Dedifferentiated amniotic fluid mesenchymal stem cell (primary cell): ENCODE measurements around the gene ITPKB.

Experiments used
- DNase-seq: peaks from one replicate; pipeline ENCODE4 v3.0.0-alpha.2; 2016; ENCODE audit errors: extremely low spot score

The ITPKB gene

DNA sequence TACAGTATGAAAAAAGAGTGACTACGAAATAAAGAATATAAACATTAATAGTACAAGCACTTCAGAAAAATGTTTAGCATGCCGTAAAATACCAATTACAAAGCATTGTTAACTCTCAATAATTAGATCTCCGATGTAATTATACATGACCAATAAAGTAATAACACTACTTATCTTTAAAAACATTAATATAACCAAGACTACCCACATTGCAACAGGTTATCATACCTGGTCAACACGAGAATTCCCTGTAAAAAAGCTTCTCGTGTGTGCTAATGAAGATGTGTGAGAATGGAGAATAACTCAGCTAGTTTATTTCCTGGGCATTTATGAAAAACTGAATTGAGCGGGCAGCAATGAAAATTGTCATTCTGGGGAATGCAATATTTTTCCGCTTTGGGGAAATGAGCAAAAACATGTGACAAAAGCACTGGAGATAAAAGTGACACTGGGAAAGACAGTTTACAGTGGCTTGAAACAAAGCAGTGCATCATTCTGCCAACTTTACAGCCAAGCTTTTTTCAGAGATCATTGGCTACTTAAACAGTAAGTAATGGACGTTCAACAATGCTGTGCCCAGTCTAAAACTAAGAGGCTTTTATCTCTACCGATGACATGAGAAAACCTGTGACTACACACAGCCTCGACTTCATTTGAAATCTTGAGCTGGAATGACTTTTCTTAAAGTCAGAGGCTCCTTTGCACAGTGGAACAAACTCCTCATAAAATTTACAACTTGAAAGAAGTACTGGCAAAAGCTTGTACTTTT lies 34.7 kb downstream of the ITPKB start:
- no peak for DNase-seq

DNA sequence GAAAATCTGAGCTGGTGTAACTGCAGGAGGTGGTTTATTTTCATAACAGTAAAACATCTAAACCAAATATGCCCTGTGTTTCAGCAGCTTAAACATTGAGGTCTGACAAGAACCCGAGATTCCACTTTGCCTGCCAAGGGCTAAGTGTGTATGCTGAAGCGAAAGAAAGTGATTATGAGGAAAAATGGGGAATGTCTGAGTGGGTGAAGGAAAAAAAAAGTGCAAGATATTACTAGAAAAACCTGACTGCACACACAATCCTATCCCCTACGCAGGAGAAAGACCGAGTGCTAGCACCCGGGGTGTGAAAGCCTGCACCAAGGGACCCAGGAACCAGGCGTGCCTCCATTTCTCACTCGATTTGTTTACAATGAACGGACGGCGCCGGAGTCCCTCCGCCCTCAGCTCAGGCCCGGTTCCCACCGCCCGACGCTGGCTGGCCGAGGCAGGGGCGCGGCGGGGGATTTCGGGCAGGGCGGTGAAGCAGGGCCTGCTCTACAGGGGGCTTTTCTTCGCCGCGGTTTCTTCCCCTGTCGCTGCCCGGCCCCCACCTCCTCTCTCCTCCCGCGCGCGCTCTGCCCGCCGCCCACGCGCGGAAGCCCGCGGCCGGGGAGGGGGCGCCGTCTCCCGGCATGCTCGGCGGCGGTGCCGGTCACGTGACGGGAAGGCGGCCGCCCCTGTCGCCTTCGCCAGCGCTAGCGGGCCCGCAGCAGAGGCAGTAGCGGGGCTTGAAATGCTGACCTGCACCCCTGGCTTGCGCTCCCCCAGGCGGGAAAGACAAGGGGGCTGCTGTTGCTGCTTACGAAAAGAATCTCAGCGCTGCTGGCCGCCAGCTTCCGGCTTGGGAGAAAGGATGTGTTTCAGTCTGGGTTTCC lies 35.9 kb downstream of the ITPKB start:
- DNase-seq, result peak; percentile 44

DNA sequence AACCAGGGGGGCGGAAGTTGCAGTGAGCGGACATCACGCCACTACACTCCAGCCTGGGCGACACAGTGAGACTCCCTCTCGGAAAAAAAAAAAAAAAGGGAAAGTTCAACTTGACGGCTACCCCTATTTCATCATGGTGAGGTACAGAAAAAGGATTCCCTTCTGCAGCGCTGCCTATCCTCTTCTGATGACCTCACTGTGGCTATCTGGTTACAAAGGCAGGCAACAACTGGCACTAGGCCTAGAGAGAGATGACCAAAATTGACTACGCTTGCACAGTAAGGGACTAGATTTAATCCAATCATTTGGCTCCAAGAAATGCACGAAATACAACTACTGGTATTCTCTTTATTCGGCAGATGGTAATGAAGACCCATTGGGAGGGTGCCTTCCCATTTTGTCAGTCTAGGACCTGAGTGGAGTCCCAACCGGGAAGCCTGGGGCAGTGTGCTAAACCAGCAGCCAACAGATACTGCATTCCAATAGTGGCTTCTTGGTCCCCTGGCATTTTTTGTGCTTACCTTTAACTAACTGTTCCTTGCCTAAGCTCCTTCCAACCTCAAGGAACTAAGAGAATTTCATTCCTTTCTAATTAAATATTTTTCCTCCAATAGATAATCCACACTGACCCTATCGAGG lies 36.6 kb downstream of the ITPKB start:
- peak; percentile 19 for DNase-seq

DNA sequence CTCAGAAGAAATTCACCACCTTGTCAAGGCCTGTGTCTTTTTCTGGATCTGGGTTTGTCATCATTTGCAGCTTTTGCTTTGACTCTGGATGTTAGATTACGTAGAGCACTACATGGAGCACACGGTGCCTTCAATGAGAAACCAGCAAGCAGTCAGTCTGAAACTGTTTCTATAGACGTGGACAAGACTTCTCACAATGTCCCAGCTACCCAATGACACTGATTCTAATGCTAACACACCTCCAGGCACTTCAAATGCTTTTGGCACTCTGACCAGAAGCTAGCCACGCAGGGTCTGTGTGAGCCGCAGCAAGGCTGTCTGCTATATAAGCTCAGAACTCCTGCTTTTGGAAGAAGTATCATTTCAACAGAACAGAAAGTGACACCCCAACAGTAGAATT lies 38.2 kb downstream of the ITPKB start:
- no peak for DNase-seq

DNA sequence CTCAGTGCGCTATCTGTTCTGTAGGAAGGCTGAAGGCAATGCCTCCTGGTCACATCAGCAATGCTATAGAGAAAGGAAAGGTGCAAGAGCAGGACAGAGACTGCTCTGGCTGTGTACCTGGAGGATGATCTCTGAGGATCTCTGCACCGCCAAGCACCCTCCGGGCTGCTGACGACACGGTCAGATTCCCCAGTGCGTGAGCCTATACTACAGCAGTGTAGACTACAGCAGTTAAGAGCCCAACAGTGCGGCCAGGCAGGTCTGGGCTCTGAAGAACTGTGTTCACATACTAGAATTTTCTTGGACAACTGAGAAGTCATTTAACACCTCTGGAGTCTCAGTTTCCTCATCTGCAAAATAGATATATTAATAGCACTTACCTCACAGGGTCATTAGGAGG lies 39.9 kb downstream of the ITPKB start:
- DNase-seq, result no peak

DNA sequence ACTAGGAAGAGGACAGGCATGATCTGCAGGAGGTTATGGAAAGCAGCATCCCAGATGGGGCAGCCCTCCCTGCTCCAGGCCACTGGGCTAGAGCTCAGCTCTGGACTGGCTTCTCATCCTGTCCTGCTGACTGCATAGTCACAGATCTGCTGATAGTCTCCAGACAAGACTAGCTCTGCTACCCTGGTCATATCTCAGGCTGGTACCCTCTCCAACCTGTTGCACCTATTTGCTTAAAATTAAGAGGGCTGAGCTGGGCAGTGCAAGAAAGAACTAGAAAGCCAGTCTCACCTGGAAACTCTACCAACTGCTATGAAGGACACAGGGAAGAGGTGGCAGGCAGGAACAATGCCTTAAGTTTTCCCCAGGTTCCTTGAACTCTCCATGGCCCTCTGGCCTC lies 40.4 kb downstream of the ITPKB start:
- no peak for DNase-seq

DNA sequence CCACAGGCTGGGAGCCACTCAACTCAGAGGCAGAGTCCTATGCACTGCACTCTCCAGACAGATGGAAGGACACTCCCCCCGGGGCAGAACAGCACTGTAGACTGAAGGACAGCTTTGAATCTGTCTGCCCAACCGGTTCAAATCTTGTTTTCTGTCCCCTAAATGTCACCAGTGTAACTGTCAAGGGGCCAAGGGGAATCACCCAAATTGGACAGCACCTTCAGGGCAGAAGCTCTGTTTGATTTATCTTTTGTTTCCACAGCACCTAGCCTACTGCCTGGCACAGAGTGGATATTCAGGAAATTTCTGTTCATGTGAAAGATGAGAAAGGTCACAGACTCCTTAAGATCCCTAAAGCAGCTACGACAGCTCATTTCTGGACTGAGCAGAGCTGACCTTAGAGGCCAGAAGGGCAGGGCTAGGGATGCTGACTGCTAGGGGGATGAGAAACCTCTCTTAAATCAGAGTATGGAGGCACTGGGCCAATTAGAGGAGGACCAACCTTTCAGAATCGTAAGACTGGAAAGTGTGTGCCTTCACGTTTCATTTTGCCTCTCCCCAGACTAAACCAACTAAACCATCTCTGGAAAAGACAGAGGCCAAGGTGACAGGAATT lies 41.0 kb downstream of the ITPKB start:
- no peak for DNase-seq

DNA sequence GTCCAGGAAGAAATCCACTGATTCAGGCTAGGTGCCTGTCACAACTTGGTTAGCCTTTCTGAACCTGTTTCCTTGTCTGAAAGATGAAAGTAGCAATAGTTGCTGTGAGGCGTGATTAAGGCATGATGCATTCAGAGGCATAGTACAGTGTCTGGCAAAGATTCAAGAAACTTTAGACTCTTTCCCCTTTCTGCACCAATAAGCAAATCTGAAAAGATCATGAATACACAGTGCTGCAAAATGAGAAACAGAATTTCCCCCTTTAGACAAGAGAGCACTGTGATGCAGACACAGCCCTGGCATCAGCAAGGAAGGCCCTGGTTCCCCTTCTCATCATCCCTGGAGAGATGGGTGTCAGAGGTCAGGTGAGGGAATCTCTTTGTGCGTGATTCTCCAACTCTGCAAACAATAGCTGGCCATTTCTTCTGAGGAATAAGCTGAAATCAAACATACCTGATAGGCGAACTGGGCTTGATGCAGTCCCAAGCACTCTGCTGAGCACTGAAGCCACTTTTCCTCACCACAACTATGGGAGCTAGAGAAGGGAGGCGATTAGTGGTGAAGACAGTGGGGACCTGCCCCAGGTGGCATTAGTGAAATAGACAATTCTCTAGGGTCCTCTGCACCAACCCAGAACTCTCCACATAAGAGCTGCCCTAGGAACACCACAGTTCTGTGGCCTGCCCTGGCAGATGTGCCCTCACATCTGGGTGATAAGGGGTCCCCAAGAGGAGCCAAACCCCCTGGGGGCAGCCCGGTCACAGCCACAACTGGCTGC lies 41.7 kb downstream of the ITPKB start:
- peak; percentile 22 for DNase-seq

DNA sequence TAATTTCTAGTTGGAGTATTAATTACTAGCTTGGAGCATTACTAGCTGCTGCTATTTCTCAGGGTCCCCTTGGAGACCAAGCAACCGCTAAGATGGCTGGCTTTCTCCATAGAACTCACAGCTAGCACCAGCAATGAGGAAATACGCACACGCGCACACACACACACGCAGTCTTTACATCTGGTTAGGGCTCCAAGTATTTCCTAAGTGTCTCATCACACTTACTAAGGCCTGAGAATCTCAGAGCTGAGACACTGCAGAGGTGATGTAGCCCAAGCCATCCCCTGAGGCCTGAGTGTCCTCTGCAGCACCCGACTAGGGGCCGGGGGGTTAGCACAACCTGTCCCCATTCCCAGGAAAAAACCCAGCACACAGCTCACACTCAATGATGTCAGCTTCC lies 42.5 kb downstream of the ITPKB start:
- DNase-seq, result no peak

DNA sequence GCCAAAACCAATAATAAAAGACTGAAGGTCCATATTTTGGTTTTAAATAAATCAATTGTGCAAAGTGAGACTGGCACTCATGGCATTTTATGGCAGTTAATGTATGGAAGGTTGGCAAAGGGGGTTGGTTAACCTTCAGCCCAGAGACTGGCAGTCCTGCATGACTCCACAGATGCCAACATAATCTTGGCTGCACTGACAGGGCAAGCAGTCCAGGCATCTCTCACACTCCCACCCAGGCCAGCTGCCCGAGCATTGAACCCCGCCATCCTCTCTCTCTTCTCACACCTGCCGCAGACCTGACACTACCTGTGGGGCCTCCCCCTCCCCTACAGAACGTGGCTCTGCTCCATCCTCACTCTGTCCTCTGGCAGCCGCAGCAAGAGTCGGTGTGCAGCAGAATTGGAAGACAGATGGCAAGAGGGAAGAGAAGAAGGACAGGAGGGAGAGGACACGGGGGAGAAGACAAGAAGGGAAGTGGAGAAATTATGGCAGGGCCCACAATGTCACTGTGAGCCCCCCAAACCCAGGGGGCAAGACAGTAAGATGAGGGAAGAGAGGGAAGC lies 43.7 kb downstream of the ITPKB start:
- DNase-seq, result no peak

DNA sequence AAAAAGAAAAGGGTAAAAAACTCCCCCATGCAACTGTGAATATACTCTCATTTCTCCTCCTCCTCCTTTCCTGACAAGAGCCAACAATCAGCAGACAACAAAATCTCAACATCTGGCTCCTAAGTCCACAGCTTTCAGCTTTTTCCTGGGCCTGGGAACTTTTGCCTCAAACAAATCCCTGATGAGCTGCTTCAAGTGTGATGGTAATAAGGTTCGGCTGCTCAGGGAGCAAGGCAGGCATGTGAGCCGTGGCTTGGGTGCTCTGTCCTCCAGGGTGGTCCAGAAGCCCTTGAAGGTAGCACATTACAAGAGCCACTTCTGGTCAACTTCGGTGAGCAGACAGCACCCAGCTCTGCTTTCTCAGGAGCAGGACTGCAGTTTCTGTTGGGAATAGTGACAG lies 46.3 kb downstream of the ITPKB start:
- DNase-seq, result no peak

DNA sequence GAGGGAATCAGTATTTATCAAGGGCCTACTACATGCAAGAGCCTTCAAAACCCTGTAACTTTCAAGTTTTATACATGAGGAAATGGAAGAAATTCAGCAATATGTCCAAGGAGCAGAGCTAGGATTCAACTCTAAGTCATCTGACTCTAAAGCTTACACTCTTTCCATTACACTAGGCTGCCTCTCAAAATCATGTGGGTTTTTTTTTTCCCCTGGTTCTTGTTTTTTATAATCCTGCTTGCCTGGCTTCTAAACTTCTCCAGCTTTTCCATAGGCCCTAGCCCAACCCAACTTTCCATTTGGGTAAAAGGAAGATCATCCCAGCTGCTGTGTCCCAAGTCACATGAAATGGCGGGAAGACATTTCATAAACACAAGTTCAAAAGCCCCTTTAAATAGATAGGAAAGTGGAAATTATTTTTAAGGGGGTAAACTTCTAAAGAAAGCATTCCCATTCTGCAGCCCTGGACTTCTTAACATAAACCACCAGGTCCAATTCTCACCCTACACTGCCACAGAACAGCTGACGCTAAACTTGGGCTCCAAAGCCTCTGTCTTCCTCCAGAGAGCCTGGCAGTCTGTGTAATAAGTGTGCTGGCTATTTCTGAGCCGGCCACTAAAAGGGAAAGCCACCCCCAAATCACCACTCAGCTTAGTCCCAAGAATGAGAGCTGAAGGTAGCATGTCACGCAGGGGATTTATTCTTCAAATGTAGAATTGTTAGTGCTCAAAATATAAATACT lies 46.9 kb downstream of the ITPKB start:
- DNase-seq, result no peak

DNA sequence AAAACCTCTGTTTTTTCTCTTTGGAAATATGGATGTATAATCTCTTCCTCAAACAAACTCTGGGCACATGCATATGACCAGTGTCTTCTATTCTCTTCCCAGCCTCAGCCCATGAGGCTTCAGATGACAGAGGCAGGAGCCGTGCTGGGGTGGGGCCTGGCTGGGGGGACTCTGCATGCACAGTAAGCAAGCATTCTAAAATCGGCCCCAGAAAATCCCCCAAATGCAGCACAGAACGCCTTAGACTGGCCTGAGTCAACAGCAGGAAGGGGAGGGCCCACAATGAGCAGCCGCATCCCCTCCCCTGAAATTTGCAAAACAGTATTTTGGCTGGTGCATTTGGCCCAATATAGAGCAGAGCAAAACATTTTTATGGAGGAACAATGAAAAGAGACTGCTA lies 47.8 kb downstream of the ITPKB start:
- DNase-seq, result no peak

DNA sequence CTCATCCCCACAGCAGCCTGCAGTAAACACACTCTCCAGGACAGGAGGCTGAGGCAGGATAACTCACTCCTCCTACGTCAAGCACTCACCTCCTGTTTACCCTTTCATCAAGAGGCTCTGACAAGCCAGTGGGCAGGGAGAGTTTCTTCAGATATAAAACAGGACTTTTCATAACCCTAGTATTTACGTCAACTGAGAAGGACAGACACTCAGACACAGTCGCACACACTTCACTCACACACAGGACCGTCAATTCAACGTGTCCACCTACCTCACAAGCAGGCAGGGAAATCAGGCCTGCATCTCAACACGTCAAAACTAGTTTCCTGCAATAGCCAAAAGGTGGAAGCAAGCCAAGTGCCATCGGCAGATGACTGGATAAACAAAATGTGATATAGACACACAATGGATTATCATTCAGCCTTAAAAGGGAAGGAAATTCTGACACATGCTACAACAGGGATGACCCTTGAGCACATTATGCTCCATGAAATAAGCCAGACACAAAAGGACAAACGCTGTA lies 48.6 kb downstream of the ITPKB start:
- DNase-seq, result no peak

DNA sequence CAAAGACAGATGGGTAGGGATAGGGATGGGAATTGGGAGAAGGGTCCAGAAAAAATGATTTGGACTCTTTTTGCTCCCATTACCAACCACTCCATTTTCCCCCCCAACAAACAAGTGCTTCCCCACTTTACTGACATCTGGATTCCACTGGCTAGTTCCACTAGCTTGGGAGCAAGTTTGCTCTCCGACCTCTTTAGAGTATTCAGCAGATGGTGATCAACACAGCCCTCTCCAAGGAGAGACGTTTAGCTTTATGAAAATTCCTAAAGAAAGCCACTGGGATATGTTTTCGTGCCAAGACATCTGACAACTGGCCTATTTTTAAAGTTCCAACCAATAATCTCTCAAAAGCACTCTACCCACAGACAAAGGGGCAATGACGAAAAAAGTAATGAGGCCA lies 50.3 kb downstream of the ITPKB start:
- DNase-seq, result no peak

DNA sequence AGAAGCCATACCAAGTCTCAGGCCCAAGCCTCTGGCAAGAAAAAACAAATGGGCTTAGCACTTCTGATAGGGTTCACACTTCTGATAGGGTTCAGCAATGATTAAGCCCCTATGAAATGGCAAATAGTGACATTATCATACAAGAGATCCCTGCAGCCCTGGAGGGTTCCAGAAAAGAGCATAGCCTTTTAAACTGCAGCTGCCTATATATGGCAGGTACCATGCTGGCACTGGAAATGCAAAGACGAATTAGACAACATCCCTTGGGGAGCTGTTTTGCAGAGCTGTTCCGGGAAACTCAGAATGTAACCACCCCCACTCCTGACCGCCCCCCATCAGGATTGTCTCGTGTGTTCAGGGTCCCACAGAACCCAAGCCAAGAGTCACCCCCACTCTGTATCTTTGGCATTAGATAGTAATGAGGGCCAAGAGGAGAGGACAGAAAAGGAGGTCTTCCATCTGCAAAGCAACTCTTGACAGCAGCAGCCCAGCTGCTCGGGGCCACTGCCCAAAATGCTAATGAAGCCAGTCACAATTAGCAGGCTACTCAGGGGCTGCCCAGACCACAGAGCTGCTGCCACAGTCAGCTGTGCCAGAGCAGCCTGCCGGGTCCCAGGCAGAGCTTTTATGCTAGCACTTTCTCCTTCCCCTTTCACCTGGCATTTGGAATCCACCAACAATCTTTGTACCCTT lies 50.9 kb downstream of the ITPKB start:
- no peak for DNase-seq

DNA sequence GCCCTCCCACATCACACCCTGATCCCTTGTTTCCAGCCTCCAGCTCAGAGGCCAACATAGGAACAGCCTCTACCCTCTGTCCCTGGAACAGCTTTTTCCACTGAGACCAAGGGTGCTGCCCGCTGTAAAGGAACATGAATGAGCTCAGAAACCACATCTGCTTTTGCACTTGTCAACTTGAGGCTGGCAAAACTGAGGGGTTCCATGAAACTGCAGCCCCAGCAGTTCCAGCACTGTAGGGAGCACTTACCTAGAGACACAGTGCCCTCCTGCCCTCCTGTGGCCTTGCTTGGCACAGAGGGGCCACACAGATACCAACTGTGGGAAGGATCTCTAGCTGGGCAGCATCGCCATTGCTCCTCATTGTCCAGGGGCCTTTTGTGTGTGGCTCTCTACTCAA lies 51.7 kb downstream of the ITPKB start:
- DNase-seq, result no peak

DNA sequence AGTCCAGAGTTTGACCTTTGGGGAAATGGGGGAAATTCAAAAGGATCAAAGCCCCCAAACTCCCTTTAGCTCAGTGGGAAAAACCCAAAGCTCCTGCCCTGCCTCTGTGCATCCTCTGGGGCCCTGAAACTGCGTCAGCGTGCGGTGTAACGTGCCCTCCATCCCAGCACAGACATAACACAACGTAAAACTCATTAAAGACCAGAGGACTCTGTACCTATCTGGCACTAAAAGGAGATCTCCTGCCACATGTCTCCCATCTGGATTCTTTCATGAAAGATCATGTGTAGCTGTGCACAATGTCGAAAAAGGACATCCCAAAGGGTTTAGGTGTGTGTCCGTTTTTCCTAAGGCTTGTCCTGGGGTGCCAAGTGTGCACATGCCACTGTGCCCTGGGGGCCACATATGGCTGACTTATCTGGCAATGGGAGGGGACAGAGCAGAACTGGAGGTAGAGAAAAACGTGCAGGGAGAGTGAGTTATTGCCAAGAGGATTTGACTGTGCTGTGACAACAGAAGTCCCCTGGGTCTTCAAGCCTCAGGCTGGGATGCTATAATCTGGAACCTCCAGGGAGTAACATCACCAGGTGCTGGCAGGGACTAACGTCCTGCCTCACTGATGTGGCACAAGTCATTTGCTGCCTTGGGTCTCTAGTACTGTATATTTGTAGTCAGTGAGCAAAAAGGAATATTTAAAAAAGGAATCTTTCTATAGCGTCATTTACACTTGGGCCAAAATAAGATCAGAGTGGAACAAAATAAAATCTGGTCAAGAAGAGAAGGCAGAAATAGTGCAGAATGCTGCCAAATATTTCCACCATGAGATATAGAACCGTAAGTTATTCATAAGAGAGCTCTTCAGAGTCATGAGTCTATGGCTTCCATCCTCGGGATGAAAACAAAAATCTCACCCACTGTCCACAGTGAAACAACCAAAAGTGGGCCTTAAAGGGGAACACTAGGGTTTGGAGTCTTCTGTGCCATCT lies 52.3 kb downstream of the ITPKB start:
- DNase-seq, result no peak
